Activated CD4-positive, alpha-beta T cell treated with anti-CD3 and anti-CD28 coated beads, Interleukin-2, Interleukin-6, amounts not matched to agents 100 ng/mL and 50 ng/mL, durations not matched to agents 16 hours and 8 hours (primary cell): Measurements from ENCODE around the gene CELSR1.
"Not testable (repeated sequence)": the region's sequence is repeated elsewhere in the genome, so short reads cannot be mapped to it uniquely, and the experiment has no call there.

Experiments
- DNase-seq: peaks from one replicate; pipeline ENCODE4 v3.0.0-alpha.2; 2020

Gene CELSR1

DNA sequence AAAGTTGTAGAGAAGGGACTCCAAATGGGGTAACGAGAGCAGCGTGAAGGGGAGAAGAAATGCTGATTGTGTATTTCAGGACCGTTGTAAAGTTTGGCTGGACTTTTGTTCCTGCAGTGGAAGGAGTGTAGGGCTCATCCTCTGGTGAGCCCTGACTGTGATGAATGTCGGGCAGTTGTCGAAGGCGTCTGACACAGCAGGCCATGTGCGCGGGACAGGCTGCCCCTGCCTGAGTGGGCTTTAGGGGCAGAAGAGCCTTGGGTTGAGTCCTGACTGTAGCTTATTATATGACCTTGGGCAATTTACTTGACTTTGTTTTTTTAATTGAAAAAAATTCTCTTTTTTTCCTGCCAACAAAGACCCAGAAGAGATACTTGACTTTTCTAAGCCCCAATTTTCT is 198.8 kb downstream of the CELSR1 start:
- DNase-seq = no peak

DNA sequence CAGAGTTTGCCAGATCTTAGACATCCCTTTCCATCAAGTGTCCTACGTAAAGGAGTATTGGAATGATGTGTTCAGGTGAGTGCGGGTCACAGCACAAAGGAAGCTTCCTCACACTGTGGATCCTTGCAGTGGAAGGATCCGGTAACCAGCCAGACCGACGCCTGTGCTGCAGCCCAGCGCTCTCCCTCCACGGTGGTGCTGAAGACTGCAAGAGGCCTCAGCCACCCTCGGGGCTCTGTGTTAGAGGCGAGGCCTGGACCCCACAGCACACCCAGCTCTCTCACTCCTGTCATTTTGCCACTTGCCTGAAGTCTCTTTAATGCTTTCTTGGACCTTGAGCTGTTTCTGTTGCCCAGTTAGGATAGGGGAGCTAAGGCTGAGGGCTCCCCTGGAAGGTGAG is 199.6 kb downstream of the CELSR1 start:
- no peak for DNase-seq

GRCh38 chr22:46336119-46337078 is 201.0 kb downstream of the CELSR1 start:
- peak; percentile 42 for DNase-seq

DNA sequence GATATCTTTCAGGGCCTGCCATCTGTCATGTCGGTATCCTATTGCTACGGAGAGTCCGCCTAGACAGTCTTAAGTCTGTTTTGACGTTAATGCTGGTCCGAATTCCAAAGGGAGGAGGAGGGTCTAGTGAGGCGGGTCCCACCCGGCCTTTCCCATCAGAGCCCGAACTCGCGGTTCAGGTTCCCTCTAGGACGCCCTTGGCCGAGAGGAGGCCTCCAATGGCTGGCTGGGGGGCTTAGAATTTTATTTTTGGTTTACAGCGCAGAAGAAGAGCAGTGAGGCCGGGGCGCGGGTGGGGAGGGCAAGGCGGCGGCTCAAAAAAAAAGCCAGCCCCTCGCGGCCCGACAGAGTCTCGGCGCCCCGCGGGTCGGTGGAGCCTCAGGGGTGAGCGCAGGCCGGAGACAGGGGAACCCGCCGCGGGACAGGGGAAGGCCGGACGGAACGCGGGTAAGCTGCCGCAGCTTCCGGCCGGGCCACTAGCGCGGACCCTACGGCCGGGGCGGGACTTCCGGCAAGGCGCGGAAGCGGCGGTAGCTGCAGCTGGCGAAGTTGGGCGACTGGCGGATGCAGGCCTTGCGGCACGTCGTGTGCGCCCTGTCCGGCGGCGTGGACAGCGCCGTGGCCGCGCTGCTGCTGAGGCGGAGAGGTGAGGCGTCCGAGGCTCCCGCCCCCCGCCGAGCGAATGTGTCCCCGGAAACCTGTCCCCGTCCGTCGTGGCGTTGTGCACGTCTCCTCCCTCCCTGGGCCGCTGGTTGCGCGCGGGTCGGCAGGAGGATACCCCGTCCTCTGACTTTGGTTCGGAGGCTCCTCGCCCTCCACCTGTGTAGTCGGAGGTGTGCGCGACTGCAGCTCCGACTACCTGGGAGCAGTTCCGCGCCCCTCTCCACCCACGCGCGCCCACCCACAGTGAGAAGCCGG is 202.0 kb downstream of the CELSR1 start, which contains the start of gene TRMU:
TSS of gene TRMU (plus strand) at position 514 of the 918 bp plus-strand sequence. CDS start at position 565, 51 bp downstream.
- peak; percentile 87 for DNase-seq

DNA sequence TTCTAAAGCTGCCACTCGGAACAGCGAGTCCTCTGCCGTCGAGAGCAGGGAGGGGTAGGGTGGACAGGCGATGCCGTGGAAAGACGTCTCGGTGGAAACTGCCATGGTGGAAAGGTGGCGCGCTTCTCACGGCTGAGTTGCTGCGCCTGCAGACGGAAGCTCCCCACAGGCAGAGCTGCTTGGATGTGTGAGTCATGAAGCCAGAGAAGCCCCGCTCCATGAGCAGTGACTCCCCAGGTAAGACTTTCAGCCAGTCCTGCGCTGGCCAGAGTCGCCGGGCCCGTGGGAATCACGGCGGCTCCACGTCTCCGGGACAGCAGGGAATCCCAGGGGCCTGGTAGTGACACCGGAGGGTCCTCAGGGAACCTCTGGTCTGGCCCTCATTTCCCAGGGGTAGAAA is 205.9 kb downstream of the CELSR1 start:
- no peak for DNase-seq

DNA sequence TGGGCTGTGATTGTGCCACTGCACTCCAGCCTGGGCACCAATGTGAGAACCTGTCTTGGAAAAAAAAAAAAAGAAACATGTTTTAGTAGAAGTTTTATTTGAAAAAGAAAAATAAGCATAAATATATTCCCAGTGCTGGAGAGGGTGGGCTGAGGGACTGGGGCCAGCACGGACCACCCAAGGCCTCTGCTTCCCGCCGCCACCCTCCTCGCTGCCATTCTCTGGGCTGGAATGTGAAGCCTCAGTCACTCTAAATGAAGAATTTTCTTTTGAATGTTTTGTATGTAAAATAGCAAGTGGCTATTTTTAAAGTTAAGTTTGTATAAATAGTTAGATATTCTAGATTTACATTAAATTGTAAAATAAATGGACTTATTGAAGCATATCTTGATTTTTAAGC is 207.0 kb downstream of the CELSR1 start:
- no peak for DNase-seq

DNA sequence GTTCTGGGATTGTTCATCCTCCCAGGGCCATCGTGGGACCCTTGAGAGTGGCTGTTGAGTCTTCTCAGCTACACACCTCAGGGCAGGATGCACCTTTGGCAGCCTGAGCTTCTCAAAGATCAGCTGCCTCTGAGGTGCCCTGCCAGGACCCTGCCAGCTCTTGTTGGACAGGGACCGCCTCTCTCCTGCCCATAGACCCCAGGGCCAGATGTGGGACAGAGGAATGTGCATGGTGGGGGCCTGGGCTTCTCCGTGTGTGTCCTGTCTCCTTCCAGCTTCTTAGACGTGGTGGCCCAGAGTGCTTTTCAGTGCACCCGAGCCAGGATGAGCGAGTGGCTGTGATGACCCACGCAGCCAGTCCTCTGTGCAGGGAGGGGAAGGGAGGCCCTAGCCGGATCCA is 207.8 kb downstream of the CELSR1 start:
- DNase-seq = no peak

DNA sequence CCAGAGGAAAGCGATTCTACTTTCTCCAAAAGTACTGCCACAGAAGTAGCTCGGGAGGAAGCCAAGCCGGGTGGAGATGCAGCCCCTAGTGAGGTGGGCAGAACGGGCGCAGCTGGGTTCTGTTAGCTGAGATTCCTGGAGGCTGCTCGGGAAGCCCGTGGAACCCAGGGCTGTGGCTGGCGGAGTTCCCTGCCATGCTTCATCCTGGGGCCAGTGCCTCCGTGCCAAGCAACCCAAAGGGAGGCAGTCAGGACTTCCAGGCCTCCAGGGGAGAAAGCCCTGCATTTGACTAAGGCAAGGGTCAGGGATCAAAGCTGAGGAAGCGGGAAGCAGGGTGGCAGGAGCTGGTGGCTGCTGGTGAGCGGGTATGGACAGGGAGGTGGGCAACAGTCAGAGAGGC is 208.6 kb downstream of the CELSR1 start:
- DNase-seq = no peak

DNA sequence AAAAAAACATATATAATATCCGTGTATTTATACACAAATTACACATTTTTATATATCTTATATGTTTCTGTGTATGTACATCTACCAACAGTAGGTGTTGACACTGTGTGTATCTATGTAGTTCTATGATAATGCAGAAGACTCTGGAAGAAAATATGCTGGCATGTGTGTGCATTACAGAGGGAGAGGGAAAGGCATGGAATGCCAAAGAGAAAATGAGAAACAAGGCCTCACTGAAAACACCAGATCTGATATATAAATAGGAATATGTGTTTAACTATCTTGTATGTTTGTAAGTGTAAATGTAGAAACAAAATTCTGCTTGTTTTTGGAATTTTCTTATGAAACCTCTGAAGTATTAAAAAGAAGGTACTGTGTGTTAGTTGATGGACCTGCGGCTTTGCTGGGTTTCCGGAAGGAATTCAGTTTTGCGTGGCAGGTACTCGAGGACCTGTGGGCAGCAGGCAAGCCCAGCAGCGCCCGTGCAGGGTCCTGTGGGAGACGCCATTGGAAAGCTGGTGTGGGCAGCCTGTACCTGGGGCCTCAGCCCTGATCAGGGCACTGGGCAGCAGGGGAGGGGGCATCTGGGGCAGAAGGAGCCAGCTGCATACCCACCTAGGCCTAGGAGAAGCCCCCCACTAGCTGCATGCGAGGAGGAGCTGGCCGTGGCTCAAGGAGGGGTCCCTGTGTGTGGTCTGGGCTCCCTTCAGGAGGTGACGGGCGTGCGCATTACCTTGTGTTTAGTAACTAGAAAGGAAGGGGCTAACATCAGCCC is 209.5 kb downstream of the CELSR1 start:
- DNase-seq = no peak

DNA sequence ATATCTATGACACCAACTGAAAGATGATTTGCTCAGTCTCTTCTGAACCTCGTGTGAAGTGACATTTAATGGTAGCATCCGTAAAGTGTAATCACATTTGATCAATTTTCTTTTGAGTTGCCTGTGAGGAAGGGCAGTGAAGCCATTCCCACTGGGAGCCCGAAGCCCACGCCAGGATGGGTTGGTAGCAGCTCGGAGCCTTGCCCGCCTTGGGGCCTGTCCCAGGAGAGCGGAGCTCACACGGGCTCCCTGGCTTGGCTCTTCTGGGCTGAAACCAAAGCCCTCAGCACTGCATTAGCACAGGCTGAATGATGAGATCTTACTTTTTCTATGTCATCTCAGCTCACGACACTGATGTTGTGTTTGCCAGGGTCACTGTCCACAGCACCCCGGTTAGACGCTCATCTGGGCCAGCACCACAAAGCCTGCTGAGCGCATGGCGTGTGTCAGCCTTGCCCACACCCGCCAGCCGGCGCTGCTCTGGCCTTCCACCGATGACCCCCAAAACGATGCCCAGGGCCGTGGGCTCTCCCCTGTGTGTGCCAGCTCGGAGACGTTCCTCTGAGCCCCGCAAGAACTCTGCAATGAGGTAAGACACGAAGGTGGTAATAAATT is 211.2 kb downstream of the CELSR1 start:
- no peak for DNase-seq

- no peak for DNase-seq
Measured at GRCh38 chr22:46323162-46323561, 214.3 kb downstream of the CELSR1 start.

GRCh38 chr22:46322711-46323110 is 214.7 kb downstream of the CELSR1 start:
- no peak for DNase-seq

- DNase-seq = no peak
Measured at GRCh38 chr22:46320716-46321386, 216.6 kb downstream of the CELSR1 start.

- no peak for DNase-seq
Measured at GRCh38 chr22:46320166-46320710, 217.2 kb downstream of the CELSR1 start.

- DNase-seq = no peak
Measured at GRCh38 chr22:46319319-46319718, 218.1 kb downstream of the CELSR1 start.

GRCh38 chr22:46318576-46318975 is 218.8 kb downstream of the CELSR1 start:
- DNase-seq = no peak

DNA sequence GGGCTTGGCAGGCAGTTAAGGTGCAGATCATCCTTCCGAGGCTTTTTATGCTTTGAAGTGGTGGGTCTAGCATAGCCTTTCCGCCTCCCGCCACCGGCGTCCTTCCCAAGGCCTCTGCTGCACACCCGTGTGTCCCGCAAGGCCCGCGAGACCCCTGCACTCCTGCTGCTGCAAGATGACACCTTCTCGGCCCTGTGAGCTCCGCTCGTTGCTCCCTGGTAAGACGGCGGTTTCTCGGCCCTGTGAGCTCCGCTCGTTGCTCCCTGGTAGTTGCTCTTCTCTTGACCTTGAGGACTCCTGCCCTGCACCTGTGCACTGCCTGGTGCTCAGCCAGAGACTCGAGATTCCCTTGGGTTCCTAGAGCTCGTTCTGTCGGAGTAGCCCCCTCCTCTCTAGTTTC is 219.8 kb downstream of the CELSR1 start:
- DNase-seq = no peak

DNA sequence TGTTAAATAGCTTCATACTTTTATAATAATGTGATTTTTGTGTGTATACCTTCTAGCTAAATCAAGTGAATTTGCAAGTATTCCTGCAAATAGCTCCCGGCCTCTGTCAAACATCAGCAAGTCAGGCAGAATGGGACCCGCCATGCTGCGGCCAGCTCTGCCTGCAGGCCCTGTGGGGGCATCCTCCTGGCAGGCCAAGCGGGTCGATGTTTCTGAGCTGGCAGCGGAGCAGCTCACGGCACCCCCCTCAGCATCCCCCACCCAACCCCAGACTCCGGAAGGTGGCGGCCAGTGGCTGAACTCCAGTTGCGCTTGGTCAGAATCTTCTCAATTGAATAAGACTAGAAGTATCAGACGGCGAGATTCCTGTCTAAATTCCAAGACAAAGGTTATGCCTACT is 221.4 kb downstream of the CELSR1 start:
- no peak for DNase-seq

DNA sequence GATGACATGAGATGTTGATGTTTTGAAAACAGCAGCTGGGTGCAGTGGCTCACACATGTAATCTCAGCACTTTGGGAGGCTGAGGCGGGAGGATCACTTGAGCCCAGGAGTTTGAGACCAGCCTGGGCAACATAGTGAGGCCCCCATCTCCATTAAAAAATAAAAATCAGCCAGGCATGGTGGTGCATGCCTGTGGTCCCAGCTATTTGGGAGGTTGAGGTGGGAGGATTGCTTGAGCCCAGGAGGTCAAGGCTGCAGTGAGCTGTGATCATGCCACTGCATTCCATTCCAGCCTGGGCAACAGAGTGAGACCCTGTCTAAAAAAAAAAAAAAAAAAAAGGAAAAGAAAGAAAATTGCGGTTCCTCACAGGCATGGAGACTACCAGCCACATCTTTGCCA is 224.6 kb downstream of the CELSR1 start:
- DNase-seq = not testable (repeated sequence)

GRCh38 chr22:46312056-46312455 is 225.4 kb downstream of the CELSR1 start:
- DNase-seq = no peak
